Measurements from ENCODE around the gene ARF5.
A peak's percentile ranks its signal among the peaks of the same experiment; 100 is the strongest.

ARF5 gene

DNA sequence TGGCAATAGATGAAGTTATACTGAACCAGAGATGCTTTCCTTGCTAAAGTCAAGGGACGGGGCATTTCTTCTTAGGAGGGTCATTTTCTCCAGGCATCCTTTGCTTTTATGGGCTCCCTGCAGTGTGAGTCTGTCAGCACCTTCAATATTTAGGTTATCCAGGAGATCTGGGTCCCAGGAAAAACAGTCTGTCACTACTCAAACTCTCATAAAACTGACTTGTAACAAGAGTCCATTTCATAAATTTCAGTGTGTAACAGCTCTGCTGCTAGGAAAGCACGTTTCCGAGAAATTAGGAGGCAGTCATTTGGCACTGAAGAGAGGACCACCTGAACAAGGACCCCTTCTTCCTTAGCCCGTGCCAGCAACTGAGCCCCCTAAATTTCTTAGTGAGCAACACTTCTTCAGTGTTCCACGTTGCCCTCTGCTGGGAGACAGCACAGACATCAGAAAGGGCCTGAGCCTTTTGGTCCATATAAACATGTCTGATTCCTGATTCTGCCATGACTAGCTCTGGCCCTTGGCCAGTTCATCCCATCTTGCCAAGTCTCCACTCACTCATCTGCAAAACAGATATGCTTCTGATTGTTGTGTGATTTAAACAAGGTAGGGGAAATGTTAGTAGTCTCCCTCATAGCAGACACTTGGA is 10.1 kb upstream of the ARF5 start:
- Histone ChIP-seq H3K27me3 (ENCODE audit: control insufficient read depth, insufficient read depth, low read length) (no peaks in the 10 kb centered on the region), H3K4me3 (ENCODE audit: low read length) (no peak overlapping the region), H3K36me3 (ENCODE audit: control insufficient read depth, insufficient read depth, low read length) (peaks cover 4% of the 10 kb centered on the region), H3K4me1 (ENCODE audit: control insufficient read depth, insufficient read depth, low read length) (peaks cover 9% of the 10 kb centered on the region), H3K9me3 (ENCODE audit: control insufficient read depth, low read length) (no peaks in the 10 kb centered on the region), H3K9ac (ENCODE audit: low read length) (no peak overlapping the region)

DNA sequence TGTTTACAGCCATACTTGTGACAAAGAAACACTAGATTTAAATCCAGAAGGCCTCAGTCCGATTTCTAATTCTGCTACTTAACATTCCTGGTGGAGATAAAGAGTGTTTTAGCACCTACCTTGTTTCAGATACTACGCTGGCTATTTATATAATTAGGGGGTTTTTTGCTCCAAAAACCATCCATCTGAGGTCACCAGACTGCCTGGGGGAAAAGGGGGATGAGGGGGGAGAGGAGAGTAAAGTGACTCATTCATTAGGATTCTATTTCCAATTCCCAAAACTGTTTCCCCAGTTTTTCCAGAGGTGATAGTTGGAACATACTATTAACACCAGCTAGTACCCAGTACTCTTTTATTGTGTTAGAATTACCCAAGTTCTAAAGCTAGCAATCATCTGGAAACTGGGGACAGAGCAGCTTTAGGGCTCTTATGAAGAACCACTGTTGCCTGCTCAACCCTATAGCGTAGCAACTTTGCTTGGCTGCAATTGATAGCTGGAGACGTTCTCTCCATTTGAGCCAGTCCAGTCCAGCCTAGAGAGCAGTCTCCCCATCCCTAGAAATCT is 9.4 kb upstream of the ARF5 start:
- Histone ChIP-seq H3K27me3 (ENCODE audit: control insufficient read depth, insufficient read depth, low read length) (no peaks in the 10 kb centered on the region), H3K9ac (ENCODE audit: low read length) (no peak overlapping the region), H3K4me3 (ENCODE audit: low read length) (no peak overlapping the region), H3K9me3 (ENCODE audit: control insufficient read depth, low read length) (no peaks in the 10 kb centered on the region), H3K4me1 (ENCODE audit: control insufficient read depth, insufficient read depth, low read length) (peaks cover 15% of the 10 kb centered on the region), H3K36me3 (ENCODE audit: control insufficient read depth, insufficient read depth, low read length) (peaks cover 4% of the 10 kb centered on the region)

DNA sequence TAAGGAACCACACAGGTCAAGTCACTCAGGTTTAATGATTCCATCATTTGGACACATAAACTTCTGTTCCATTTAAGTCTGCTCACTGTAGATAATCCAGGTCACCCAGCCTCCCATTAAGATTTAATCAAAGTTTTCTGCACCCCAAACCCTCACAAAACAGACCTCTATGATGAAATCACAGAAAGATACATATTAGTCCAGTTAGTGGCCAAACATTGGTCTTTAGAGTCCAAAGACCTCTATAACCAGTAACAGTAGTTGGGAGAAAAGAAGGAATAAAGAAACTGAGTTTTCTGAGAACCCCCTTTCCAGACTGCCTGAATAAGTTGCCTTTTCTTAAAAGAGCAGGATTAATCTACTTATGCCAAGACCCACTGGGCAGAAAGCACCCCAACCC is 7.6 kb upstream of the ARF5 start:
- no peak overlapping the region for H3K9ac ChIP-seq (ENCODE audit: low read length)

DNA sequence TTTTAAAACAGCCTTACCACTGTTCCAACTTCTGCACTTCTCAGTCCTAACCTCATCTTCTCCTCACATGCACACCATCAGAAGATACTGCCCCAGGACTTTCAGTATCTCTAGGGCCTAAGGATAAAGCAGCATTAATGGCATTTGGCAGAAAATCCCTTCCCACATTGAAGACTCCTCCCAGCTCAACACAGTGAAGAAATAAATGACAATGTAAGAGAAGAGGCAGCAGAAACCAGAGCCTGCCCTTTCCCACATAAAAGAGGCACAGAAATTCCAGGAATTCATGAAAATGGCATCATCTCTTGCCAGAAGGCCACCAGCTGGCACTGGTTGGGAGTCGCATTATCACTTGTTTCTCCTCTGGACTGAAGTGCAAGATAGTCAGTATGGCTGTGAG is 6.5 kb upstream of the ARF5 start:
- H3K27me3 ChIP-seq (ENCODE audit: control insufficient read depth, insufficient read depth, low read length): no peaks in the 10 kb centered on the region
- peaks cover 4% of the 10 kb centered on the region for H3K36me3 ChIP-seq (ENCODE audit: control insufficient read depth, insufficient read depth, low read length)
- no peak overlapping the region for H3K9ac ChIP-seq (ENCODE audit: low read length)
- no peaks in the 10 kb centered on the region for H3K9me3 ChIP-seq (ENCODE audit: control insufficient read depth, low read length)
- peaks cover 22% of the 10 kb centered on the region for H3K4me1 ChIP-seq (ENCODE audit: control insufficient read depth, insufficient read depth, low read length)
- H3K4me3 ChIP-seq (ENCODE audit: low read length): no peak overlapping the region

More for the DNA sequence above, 7.6 kb upstream of the ARF5 start:
- H3K27me3 ChIP-seq (ENCODE audit: control insufficient read depth, insufficient read depth, low read length): no peaks in the 10 kb centered on the region
- H3K4me1 ChIP-seq (ENCODE audit: control insufficient read depth, insufficient read depth, low read length): peaks cover 22% of the 10 kb centered on the region
- H3K36me3 ChIP-seq (ENCODE audit: control insufficient read depth, insufficient read depth, low read length): peaks cover 4% of the 10 kb centered on the region
- no peaks in the 10 kb centered on the region for H3K9me3 ChIP-seq (ENCODE audit: control insufficient read depth, low read length)
- H3K4me3 ChIP-seq (ENCODE audit: low read length): no peak overlapping the region

DNA sequence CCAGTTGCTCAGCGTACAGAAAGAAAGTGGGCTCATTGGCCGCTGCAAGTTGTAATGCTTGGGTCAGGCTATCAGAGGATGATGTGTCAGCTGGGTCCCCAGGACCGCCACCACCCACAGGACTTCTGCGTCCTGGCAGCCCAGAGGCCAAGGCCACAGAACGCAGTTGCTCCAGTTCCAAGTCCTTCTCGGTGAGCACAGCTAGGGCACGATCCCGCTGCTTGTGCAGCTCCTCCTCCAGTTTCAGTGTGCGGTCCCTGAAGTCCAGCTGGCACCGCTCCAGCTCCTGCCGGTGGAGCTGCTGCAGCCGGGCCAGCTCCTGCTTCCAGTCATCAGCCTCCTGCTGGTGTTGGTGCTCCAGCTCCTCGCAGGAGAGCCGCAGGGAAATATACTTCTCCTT is 5.8 kb upstream of the ARF5 start:
- peaks cover 4% of the 10 kb centered on the region for H3K36me3 ChIP-seq (ENCODE audit: control insufficient read depth, insufficient read depth, low read length)
- no peaks in the 10 kb centered on the region for H3K9me3 ChIP-seq (ENCODE audit: control insufficient read depth, low read length)
- no peak overlapping the region for H3K4me3 ChIP-seq (ENCODE audit: low read length)
- H3K9ac ChIP-seq (ENCODE audit: low read length): no peak overlapping the region
- no peaks in the 10 kb centered on the region for H3K27me3 ChIP-seq (ENCODE audit: control insufficient read depth, insufficient read depth, low read length)
- peaks cover 23% of the 10 kb centered on the region for H3K4me1 ChIP-seq (ENCODE audit: control insufficient read depth, insufficient read depth, low read length)

DNA sequence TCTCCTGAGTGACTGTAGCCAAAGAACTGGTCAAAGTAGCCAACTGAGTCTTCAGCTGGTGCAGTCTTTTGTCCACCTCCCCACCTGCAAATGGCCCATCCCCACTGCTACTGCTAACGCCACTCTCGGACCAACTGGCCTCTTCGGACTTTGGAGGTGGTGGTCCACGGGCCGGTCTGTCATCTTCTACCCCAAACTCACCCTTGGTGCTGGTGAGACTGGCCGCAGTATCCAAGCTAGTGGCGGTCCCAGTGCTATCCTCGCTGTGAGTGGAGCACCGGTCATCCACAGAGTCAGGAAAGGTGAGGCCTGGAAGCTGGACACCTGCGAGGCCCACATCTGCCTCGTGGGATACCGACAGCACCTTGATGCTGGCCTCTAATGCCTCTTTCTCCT is 3.6 kb upstream of the ARF5 start:
- Histone ChIP-seq H3K27me3 (ENCODE audit: control insufficient read depth, insufficient read depth, low read length) (no peaks in the 10 kb centered on the region), H3K9ac (ENCODE audit: low read length) (peak overlapping the region; percentile 88), H3K4me3 (ENCODE audit: low read length) (peak overlapping the region; percentile 85), H3K4me1 (ENCODE audit: control insufficient read depth, insufficient read depth, low read length) (peaks cover 37% of the 10 kb centered on the region), H3K9me3 (ENCODE audit: control insufficient read depth, low read length) (no peaks in the 10 kb centered on the region), H3K36me3 (ENCODE audit: control insufficient read depth, insufficient read depth, low read length) (no peaks in the 10 kb centered on the region)

DNA sequence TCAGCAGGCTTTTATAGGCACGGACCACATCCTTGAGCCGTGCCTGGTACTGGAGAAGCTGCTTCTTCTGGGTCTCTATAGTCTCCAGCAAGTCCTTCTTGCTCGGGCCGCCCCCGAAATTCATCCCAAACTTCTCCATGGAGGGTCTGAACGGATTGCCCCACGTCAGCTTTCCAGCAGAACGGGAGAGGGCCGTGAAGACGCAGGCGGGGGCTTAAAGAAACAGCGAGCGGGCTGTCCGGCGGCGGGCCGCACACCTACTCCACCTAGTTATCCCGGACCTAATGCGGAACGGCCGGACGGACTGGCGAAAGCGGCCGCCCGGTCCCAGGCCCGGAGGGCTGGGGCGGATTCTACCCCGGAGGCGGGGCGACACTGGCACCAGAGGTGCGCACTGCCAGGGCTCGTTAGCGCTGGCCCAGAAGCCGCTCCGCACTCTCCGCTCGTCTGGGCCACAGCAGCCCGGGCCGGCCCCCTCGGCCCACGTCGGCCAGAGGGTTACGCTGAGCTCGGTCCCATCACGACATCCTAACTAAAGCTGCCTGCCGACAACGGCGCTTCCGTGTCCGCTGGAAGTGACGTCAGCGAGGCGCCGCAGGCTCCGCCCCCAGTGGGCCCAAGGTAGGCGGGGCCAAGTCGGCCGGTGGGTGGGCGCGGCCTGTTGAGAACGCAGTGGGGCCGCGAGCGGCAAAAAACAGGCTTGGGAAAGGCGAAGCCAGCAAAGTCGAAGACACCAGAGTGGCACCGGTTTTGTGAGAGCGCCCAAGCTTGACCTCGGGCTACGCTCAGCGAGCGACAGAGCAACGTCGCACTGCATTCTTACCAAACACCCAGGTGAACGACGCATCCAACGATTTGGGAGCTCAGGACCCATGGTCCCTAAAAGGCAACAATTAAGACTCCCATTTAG is 2.9 kb upstream of the ARF5 start, which contains the start of gene GCC1:
Gene GCC1, minus strand, starts transcription at position 553 of the 910 bp plus-strand sequence. Its CDS starts 414 bp downstream, at position 139.
- Histone ChIP-seq H3K9me3 (ENCODE audit: control insufficient read depth, low read length) (no peaks in the 10 kb centered on the region), H3K4me3 (ENCODE audit: low read length) (peak within 1 kb of the TSS; percentile 85), H3K9ac (ENCODE audit: low read length) (peak within 1 kb of the TSS; percentile 88), H3K27me3 (ENCODE audit: control insufficient read depth, insufficient read depth, low read length) (no peaks in the 10 kb centered on the region), H3K4me1 (ENCODE audit: control insufficient read depth, insufficient read depth, low read length) (peaks cover 37% of the 10 kb centered on the region), H3K36me3 (ENCODE audit: control insufficient read depth, insufficient read depth, low read length) (no peaks in the 10 kb centered on the region)

DNA sequence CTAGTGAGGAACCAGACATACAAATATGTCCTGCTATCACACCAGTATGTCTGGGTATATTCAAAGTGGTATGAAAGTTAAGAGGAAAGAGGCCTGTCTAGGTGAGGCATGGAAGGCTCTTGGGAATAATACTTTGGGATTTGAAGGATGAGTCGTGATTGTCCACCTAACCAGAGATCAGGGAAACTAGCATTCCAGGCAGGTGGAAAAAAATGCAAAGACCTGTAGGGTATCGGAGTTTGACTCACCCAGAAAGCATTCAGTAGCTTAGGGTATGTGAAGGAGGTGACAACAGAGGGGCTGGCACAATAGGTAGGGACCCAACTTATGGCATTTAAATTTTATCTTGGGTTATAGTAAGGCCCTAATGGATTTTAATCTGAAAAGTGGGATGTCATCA is 1.9 kb upstream of the ARF5 start:
- Histone ChIP-seq H3K9ac (ENCODE audit: low read length) (no peak overlapping the region), H3K9me3 (ENCODE audit: control insufficient read depth, low read length) (no peaks in the 10 kb centered on the region), H3K27me3 (ENCODE audit: control insufficient read depth, insufficient read depth, low read length) (no peaks in the 10 kb centered on the region), H3K4me3 (ENCODE audit: low read length) (no peak overlapping the region), H3K4me1 (ENCODE audit: control insufficient read depth, insufficient read depth, low read length) (peaks cover 37% of the 10 kb centered on the region), H3K36me3 (ENCODE audit: control insufficient read depth, insufficient read depth, low read length) (no peaks in the 10 kb centered on the region)

DNA sequence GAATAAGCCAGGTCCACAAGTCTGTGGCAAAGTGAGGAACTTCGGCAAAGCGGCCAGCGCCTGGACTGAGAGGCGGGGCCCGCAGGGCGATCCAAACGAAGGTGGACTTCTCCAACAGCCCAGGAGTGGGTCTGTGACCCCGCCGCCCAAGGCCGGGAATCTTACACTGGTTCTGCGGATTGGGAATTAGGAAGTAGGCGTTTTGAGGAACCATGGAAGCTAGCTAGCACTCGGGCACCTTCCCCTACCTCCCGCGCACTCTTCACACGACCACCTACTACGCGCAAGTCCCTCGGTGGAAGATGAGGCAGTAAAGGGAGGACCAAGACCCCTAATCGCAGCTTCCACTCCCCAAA is 570 bp upstream of the ARF5 start:
- no peaks in the 10 kb centered on the region for H3K27me3 ChIP-seq (ENCODE audit: control insufficient read depth, insufficient read depth, low read length)
- peaks cover 31% of the 10 kb centered on the region for H3K4me1 ChIP-seq (ENCODE audit: control insufficient read depth, insufficient read depth, low read length)
- H3K9ac ChIP-seq (ENCODE audit: low read length): peak overlapping the region; percentile 85
- H3K36me3 ChIP-seq (ENCODE audit: control insufficient read depth, insufficient read depth, low read length): no peaks in the 10 kb centered on the region
- H3K9me3 ChIP-seq (ENCODE audit: control insufficient read depth, low read length): no peaks in the 10 kb centered on the region
- peak overlapping the region; percentile 56 for H3K4me3 ChIP-seq (ENCODE audit: low read length)

DNA sequence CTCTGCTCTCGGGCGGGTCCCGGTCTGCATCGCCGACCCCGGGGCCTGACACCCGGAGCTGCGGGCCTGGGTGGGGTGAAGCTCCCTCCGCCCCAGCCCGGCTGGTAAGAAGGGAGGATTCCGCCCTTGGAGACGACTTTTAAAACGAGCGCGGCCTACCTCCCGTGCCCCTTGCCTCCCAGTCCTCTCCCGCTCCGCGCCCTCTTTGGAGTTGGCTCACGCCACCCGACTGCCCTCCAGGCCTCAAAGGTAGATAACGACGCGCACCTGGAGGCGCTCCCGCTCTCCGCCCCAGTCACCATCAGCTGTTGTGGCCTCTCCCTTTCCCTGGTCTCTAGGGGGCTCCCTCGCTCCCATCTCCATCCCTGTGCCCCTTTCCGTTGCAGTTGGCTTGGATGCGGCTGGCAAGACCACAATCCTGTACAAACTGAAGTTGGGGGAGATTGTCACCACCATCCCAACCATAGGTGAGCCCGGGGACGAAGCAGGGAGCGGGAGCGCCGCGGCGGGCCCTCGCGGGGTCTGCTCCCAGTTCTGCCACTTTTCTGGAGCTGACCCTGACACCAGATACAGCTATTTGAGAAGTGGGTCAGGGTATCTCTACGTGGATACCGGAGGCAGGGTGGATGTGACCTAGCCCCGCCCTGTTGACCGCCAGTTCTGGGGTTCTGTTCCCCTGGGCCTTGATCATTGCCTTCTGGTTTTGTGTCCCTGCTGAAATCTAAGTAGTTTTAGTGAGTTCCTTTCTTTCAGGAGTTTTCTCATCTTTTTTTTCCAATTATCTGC is 679 bp downstream of the ARF5 start:
- no peaks in the 10 kb centered on the region for H3K9me3 ChIP-seq (ENCODE audit: control insufficient read depth, low read length)
- no peaks in the 10 kb centered on the region for H3K36me3 ChIP-seq (ENCODE audit: control insufficient read depth, insufficient read depth, low read length)
- H3K4me1 ChIP-seq (ENCODE audit: control insufficient read depth, insufficient read depth, low read length): peaks cover 20% of the 10 kb centered on the region
- peak overlapping the region; percentile 91 for H3K9ac ChIP-seq (ENCODE audit: low read length)
- no peaks in the 10 kb centered on the region for H3K27me3 ChIP-seq (ENCODE audit: control insufficient read depth, insufficient read depth, low read length)
- peak overlapping the region; percentile 86 for H3K4me3 ChIP-seq (ENCODE audit: low read length)

DNA sequence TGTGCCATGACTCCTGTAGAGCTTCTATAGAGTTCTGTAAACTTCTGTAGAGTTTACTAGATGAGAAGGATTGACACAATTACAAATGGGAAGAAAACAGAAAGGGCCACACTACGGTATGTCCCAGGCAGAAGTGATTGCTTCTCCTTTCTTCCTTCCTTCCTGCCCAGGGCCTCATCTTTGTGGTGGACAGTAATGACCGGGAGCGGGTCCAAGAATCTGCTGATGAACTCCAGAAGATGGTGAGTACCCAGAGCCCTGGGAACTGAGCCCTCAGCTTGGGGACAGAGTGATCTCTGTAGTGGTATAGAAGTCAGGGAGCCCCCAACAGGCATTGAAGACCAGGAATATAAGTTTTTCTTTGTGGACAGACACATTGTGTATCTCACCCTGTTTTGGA is 1.7 kb downstream of the ARF5 start:
- Histone ChIP-seq H3K36me3 (ENCODE audit: control insufficient read depth, insufficient read depth, low read length) (no peaks in the 10 kb centered on the region), H3K4me3 (ENCODE audit: low read length) (no peak overlapping the region), H3K27me3 (ENCODE audit: control insufficient read depth, insufficient read depth, low read length) (no peaks in the 10 kb centered on the region), H3K9ac (ENCODE audit: low read length) (no peak overlapping the region), H3K4me1 (ENCODE audit: control insufficient read depth, insufficient read depth, low read length) (peaks cover 15% of the 10 kb centered on the region), H3K9me3 (ENCODE audit: control insufficient read depth, low read length) (no peaks in the 10 kb centered on the region)

Data from mucosa of stomach (tissue), 1 donor.